Vagina (tissue), 2 donors: Measurements from ENCODE around the gene FGFR3.

Experiments
- POLR2A ChIP-seq, 2 donors: fragments of 450-650 bp; IDR thresholded peaks; one replicate each; pipeline ENCODE4 v1.6.1; 2017; ENCODE audit warnings: antibody characterized with exemption in 2 of 2, mild to moderate bottlenecking in 2 of 2, moderate library complexity in 2 of 2
- TF ChIP-seq, protein P1 (sequence below), 3 experiments: fragments of 450-650 bp in 2 of 3; fragments of 200-600 bp in 1 of 3; sonication (generic) in 1 of 3; IDR thresholded peaks; one replicate each; pipeline ENCODE4 v1.5.1; 2017 to 2019; ENCODE audit warnings: antibody characterized with exemption in 3 of 3, mild to moderate bottlenecking in 2 of 3, moderate library complexity in 2 of 3

DNA sequence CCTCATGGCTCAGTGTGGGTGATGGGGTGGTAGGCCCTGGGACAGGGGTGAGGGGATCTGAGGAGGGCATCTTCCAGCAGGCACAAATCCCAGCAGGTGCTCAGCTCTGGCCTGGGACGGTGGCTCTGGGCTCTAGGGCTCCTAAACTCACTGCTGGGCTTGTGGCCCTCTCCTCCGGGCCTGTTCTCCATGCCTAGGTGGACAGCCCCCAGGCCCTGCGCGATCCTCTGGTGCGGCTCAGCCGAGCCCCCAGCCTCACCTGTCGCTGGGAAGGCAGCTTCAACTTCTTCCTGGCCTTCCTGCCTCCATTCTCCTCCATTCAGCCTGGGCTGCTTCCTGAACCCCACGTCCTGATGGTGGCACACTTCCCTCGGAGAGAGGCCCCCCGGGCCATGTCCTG, 19.3 kb upstream of the FGFR3 start:
- TF ChIP-seq, protein P1, sequence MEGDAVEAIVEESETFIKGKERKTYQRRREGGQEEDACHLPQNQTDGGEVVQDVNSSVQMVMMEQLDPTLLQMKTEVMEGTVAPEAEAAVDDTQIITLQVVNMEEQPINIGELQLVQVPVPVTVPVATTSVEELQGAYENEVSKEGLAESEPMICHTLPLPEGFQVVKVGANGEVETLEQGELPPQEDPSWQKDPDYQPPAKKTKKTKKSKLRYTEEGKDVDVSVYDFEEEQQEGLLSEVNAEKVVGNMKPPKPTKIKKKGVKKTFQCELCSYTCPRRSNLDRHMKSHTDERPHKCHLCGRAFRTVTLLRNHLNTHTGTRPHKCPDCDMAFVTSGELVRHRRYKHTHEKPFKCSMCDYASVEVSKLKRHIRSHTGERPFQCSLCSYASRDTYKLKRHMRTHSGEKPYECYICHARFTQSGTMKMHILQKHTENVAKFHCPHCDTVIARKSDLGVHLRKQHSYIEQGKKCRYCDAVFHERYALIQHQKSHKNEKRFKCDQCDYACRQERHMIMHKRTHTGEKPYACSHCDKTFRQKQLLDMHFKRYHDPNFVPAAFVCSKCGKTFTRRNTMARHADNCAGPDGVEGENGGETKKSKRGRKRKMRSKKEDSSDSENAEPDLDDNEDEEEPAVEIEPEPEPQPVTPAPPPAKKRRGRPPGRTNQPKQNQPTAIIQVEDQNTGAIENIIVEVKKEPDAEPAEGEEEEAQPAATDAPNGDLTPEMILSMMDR (IDR thresholded peaks at IDR 0.05), result no peak
- no peak for TF ChIP-seq POLR2A (IDR thresholded peaks at IDR 0.05)
